GM12878 (cell line): ENCODE results near the gene PRDM15. TPM values are rescaled to one million over a fixed set of nuclear protein-coding genes. Genes with fewer than 3 reads are reported as not detected.

Source experiments
- ATAC-seq: fragments of 200-7000 bp; cut with Tn5 transposase; 3 replicates; pipeline ENCODE4 v1.9.1; 2020; ENCODE audit warnings: mild to moderate bottlenecking, moderate library complexity
- BruUV-seq: library from RNA; stranded (reverse); fragments of 400-500 nt; replicated peaks from 2 replicates; lab custom pipeline; 2021; lab: Mats Ljungman, UMichigan
- CTCF ChIA-PET: fragments of 300-600 bp; sonication (Branson Sonifier 250); formaldehyde crosslinking; extraction: SDS; loops from one replicate; lab custom pipeline; 2021; ENCODE audit warnings: inconsistent platforms; lab: Yijun Ruan, JAX
- POLR2A ChIA-PET: fragments of 350-600 bp; formaldehyde crosslinking; extraction: SDS; loops from one replicate; lab custom pipeline; 2021; ENCODE audit warnings: inconsistent platforms; lab: Charles Lee
- RAD21 ChIA-PET: fragments of 300-600 bp; sonication (Branson Sonifier 250); formaldehyde crosslinking; loops from one replicate; lab custom pipeline; 2023; ENCODE audit warnings: antibody characterized with exemption; ENCODE audit not compliant: unreplicated experiment; lab: Charles Lee
- SMC1A ChIA-PET: fragments of 300-600 bp; sonication (Branson Sonifier 250); formaldehyde crosslinking; loops from one replicate; lab custom pipeline; 2023; ENCODE audit not compliant: unreplicated experiment, uncharacterized antibody; lab: Charles Lee
- DNase-seq: peaks from one replicate; pipeline ENCODE4 v3.0.0-alpha.2; 2011; ENCODE audit warnings: low read depth, low spot score
- FAIRE-seq: peaks from 3 replicates; lab custom pipeline; 2011; peaks lifted over from hg19 to GRCh38; lab: Jason Lieb, UNC
- H2AFZ ChIP-seq: 2 replicates; pipeline ENCODE4 v1.6.0; 2011; ENCODE audit warnings: low read depth, low read length, control low read depth; ENCODE audit not compliant: control insufficient read depth
- H3K27ac ChIP-seq: 2 replicates; pipeline ENCODE4 v1.5.1; 2011; ENCODE audit warnings: control low read depth; ENCODE audit not compliant: control insufficient read depth, insufficient read depth
- H3K27me3 ChIP-seq, 2 experiments: replicated peaks in 1 of 2; 2 replicates each; pipeline versions ENCODE4 v1.6.0 to v1.6.1; 2011; ENCODE audit warnings: low read length in 1 of 2; ENCODE audit not compliant: control insufficient read depth in 2 of 2, insufficient read depth in 2 of 2
- H3K36me3 ChIP-seq, 2 experiments: 2 replicates each; pipeline ENCODE4 v1.5.1; 2011; ENCODE audit warnings: low read length in 1 of 2; ENCODE audit not compliant: control insufficient read depth in 2 of 2, insufficient read depth in 2 of 2
- H3K4me1 ChIP-seq: 2 replicates; pipeline ENCODE4 v1.6.1; 2011; ENCODE audit warnings: mild to moderate bottlenecking, low read length, moderate library complexity, mixed read lengths; ENCODE audit not compliant: control insufficient read depth, insufficient read depth
- H3K4me2 ChIP-seq: 2 replicates; pipeline ENCODE4 v1.6.0; 2011; ENCODE audit warnings: control low read depth; ENCODE audit not compliant: control insufficient read depth, insufficient read depth
- H3K4me3 ChIP-seq: fragments of 200-600 bp; sonication (generic); 2 replicates; pipeline ENCODE4 v1.5.1; 2016
- H3K79me2 ChIP-seq: 2 replicates; pipeline ENCODE4 v1.6.0; 2011; ENCODE audit warnings: low read length; ENCODE audit not compliant: control insufficient read depth, insufficient read depth
- H3K9ac ChIP-seq: 2 replicates; pipeline ENCODE4 v1.8.0; 2011; ENCODE audit warnings: low read length, control low read depth, mixed read lengths; ENCODE audit not compliant: control insufficient read depth, insufficient read depth
- H3K9me3 ChIP-seq: replicated peaks from 3 replicates; pipeline ENCODE4 v1.5.1; 2011; ENCODE audit warnings: mild to moderate bottlenecking, low read length; ENCODE audit not compliant: control insufficient read depth, insufficient read depth
- H4K20me1 ChIP-seq: 2 replicates; pipeline ENCODE4 v1.6.0; 2011; ENCODE audit not compliant: control insufficient read depth, insufficient read depth
- GABPA ChIP-seq: IDR thresholded peaks from 2 replicates; pipeline ENCODE4 v1.6.1; 2014; ENCODE audit warnings: antibody characterized with exemption, low read depth, mild to moderate bottlenecking, inconsistent platforms
- HDAC6 ChIP-seq: fragments of 200-600 bp; sonication (generic); IDR thresholded peaks from one replicate; pipeline ENCODE4 v1.8.0; 2017; ENCODE audit warnings: antibody characterized with exemption; ENCODE audit not compliant: unreplicated experiment
- IRF3 ChIP-seq: fragments of 450-650 bp; IDR thresholded peaks from 2 replicates; pipeline ENCODE4 v1.6.1; 2014; ENCODE audit warnings: mild to moderate bottlenecking
- IRF4 ChIP-seq: IDR thresholded peaks from 2 replicates; pipeline ENCODE4 v1.6.1; 2011; ENCODE audit warnings: low read depth, low read length
- MLLT1 ChIP-seq: fragments of 450-650 bp; IDR thresholded peaks from 2 replicates; pipeline ENCODE4 v1.6.1; 2016; ENCODE audit warnings: mild to moderate bottlenecking
- RB1 ChIP-seq: fragments of 450-650 bp; formaldehyde crosslinking; IDR thresholded peaks from 2 replicates; pipeline ENCODE4 v1.6.1; 2017; ENCODE audit warnings: mild to moderate bottlenecking, borderline replicate concordance
- RBBP5 ChIP-seq: fragments of 200-600 bp; sonication (generic); conservative IDR thresholded peaks from 2 replicates; pipeline ENCODE4 v1.6.1; 2016
- REST ChIP-seq: IDR thresholded peaks from 2 replicates; pipeline ENCODE4 v1.6.1; 2012; ENCODE audit warnings: mild to moderate bottlenecking, low read depth, low read length
- TCF12 ChIP-seq: IDR thresholded peaks from 2 replicates; pipeline ENCODE4 v1.6.1; 2011; ENCODE audit warnings: low read depth, mild to moderate bottlenecking, low read length
- USF2 ChIP-seq: IDR thresholded peaks from 2 replicates; pipeline ENCODE4 v1.6.1; 2011; ENCODE audit warnings: low read depth, low read length, improper control_type of control experiment, borderline replicate concordance
- YBX1 ChIP-seq: fragments of 450-650 bp; IDR thresholded peaks from 2 replicates; pipeline ENCODE4 v1.6.1; 2016; ENCODE audit warnings: antibody characterized with exemption
- ZNF207 ChIP-seq: fragments of 450-650 bp; IDR thresholded peaks from 2 replicates; pipeline ENCODE4 v1.6.1; 2014; ENCODE audit warnings: antibody characterized with exemption, mild to moderate bottlenecking, borderline replicate concordance
- WGBS: methylation state at CpG from one replicate; pipeline ENCODE4 v1.1.6; 2016; ENCODE audit warnings: low lambda C conversion rate; ENCODE audit not compliant: insufficient replicate concordance, insufficient coverage; ENCODE audit errors: missing lambda C conversion rate; 5-methylcytosine and 5-hydroxymethylcytosine counted together
- in situ Hi-C: fragments of 300-500 bp; cut with MboI; formaldehyde crosslinking; loops from 9 replicates; pipeline ENCODE4 v1.14.3; 2018; ENCODE audit warnings: mixed read lengths
- intact Hi-C: fragments of 100-400 bp; cut with micrococcal nuclease; formaldehyde crosslinking; loops from one replicate; pipeline ENCODE4 v1.14.2; 2022; ENCODE audit not compliant: unreplicated experiment
- polyA plus RNA-seq, 11 experiments: library from polyadenylated mRNA; depleted of rRNA in 4 of 11; unstranded in 6 of 11; stranded (reverse) in 5 of 11; fragments of >200 nt; fragmentation: Nextera tagmentation in 4 of 11; fragmentation: Illumina TruSeq in 1 of 11; extraction: Ambion mirVana in 4 of 11; extraction: Trizol in 1 of 11; gene quantifications; 1 replicate in 1 of 11; 2 replicates in 10 of 11; pipeline versions ENCODE4 v1.2.1 to v1.2.3, GENCODE V29; 2011 to 2016; ENCODE audit warnings: inconsistent platforms in 2 of 11, missing spikeins in 2 of 11, low read depth in 1 of 11
- total RNA-seq, 4 experiments: library from RNA; depleted of rRNA in 3 of 4; stranded (reverse); fragments of >200 nt in 3 of 4; fragmentation: Illumina TruSeq in 1 of 4; extraction: Trizol in 1 of 4; gene quantifications; 2 replicates each; pipeline versions ENCODE4 v1.2.1 to v1.2.3, GENCODE V29; 2013 to 2021

PRDM15 gene
- total and polyA plus RNA-seq, 10 of the 15 experiments (the other 5 are each of a cell fraction or from before 2014, with no cell fraction given) = 2.2 to 16.0 (median 8.6) TPM

- TF ChIP-seq GABPA (no peak), REST (no peak), RB1 (no peak), YBX1 (no peak)
Observed at GRCh38 chr21:41772351-41773080, 106.6 kb downstream of the PRDM15 start (continued).

GRCh38 chr21:41771625-41771945 lies 107.6 kb downstream of the PRDM15 start:
- ChIA-PET SMC1A (interaction anchor here (1.0 kb wide), 1 partner anchor 155 kb away, joined by 3 read pairs; no protein-coding TSS in a partner anchor), RAD21 (no interaction called here), CTCF (no interaction called here), POLR2A (no interaction called here)
- H4K20me1 ChIP-seq = no peaks in the 10 kb centered on the region
- intact Hi-C loops (no loop called here), in situ Hi-C loops (no loop called here)
- peaks cover 7 to 19% of the 10 kb centered on the region in 2 experiments for H3K27me3 ChIP-seq
- 39% methylated on average over 7 of the region's 7 CpGs for WGBS
- H3K9ac ChIP-seq = no peak overlapping the region
- TF ChIP-seq TCF12 = no peak
- TF ChIP-seq USF2 = no peak
- TF ChIP-seq HDAC6 = no peak
- TF ChIP-seq MLLT1 = no peak
- TF ChIP-seq IRF3 = no peak
- TF ChIP-seq RBBP5 = no peak
- no peak for TF ChIP-seq ZNF207
- no peak for TF ChIP-seq IRF4
- FAIRE-seq (no peak), ATAC-seq (no peak), DNase-seq (no peak)
- H3K79me2 ChIP-seq = no peaks in the 10 kb centered on the region
- H2AFZ ChIP-seq = no peak overlapping the region
- no peak overlapping the region for H3K4me2 ChIP-seq
- H3K27ac ChIP-seq = no peak overlapping the region
- no peak overlapping the region for H3K4me3 ChIP-seq
- no peaks in the 10 kb centered on the region for H3K36me3 ChIP-seq
- H3K9me3 ChIP-seq = no peaks in the 10 kb centered on the region; the same call in 1 of the 3 replicates
- no TSS peak for BruUV-seq
- H3K4me1 ChIP-seq = no peaks in the 10 kb centered on the region
